ENCODE measurements around the gene KIFC1.

- no peak for TF ChIP-seq POLR2A (IDR thresholded peaks at IDR 0.05; ENCODE audit: extremely low read depth, insufficient read length)
- TF ChIP-seq, protein P1, sequence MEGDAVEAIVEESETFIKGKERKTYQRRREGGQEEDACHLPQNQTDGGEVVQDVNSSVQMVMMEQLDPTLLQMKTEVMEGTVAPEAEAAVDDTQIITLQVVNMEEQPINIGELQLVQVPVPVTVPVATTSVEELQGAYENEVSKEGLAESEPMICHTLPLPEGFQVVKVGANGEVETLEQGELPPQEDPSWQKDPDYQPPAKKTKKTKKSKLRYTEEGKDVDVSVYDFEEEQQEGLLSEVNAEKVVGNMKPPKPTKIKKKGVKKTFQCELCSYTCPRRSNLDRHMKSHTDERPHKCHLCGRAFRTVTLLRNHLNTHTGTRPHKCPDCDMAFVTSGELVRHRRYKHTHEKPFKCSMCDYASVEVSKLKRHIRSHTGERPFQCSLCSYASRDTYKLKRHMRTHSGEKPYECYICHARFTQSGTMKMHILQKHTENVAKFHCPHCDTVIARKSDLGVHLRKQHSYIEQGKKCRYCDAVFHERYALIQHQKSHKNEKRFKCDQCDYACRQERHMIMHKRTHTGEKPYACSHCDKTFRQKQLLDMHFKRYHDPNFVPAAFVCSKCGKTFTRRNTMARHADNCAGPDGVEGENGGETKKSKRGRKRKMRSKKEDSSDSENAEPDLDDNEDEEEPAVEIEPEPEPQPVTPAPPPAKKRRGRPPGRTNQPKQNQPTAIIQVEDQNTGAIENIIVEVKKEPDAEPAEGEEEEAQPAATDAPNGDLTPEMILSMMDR (IDR thresholded peaks at IDR 0.05; ENCODE audit: low read depth, low read length): no peak
- TF ChIP-seq MAX (IDR thresholded peaks at IDR 0.05; ENCODE audit: low read depth, low read length): no peak
- TF ChIP-seq MYC (IDR thresholded peaks at IDR 0.05; ENCODE audit: low read depth, low read length): no peak
These were observed 50.7 kb downstream of the KIFC1 start for GRCh38 chr6:33442283-33442682.
